NCI-H345 (cell line): Measurements from ENCODE around the gene ASCL3.
"Not testable (repeated sequence)": the region's sequence is repeated elsewhere in the genome, so short reads cannot be mapped to it uniquely, and the experiment has no call there.

Source experiments
- DNase-seq: peaks from one replicate; lab custom pipeline; 2025; lab: John Stamatoyannopoulos, UW

ASCL3 gene, protein sequence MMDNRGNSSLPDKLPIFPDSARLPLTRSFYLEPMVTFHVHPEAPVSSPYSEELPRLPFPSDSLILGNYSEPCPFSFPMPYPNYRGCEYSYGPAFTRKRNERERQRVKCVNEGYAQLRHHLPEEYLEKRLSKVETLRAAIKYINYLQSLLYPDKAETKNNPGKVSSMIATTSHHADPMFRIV

DNA sequence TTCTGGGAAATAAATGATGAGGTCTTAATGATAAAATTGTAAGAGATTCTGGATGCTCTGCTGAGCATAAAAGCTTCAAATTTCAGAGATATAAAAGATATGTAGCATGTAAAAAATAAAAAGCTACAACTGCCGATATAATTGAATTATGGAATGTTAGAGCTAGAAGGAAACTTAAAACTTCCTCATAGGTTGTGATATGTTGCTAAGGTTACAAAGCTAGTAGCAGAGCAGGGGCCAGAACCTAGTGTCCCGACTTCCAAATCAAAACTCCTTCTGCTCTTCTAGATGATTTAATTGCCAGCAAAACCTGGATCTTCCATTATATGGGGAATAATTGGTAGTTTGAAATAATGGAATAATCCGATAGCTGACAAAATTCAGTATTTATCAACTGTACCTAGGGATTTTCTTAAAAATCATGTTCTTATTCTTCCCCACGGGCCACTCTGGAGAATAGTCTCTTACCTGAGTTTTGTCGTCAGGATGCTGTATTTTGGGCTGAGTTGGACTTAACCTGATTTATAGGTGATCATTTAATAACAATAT, at the start of gene ASCL3:
Gene ASCL3 (minus strand): TSS at position 499 of the 549 bp plus-strand sequence. CDS start 4,855 bp downstream, outside the sequence.
- no peak for DNase-seq

DNA sequence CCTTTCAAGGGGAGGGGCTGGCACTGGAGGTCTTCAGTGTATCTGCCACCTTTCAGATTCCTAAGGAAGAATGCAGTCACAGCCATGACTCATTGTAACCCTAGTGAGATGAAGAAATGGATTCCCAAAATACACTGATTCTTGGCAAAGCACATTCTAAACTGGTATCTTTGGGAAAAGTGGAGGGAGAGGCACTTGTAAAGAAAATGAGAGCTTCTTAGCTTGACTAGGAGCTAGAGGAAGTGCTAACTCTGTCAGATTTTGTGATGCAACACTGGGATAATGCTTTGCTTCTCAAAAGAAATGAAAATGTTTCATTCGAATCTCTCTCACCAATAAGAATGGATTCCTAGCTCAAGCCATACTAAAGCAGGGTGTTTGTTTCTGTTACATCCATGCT, 46.6 kb upstream of the ASCL3 start:
- no peak for DNase-seq

DNA sequence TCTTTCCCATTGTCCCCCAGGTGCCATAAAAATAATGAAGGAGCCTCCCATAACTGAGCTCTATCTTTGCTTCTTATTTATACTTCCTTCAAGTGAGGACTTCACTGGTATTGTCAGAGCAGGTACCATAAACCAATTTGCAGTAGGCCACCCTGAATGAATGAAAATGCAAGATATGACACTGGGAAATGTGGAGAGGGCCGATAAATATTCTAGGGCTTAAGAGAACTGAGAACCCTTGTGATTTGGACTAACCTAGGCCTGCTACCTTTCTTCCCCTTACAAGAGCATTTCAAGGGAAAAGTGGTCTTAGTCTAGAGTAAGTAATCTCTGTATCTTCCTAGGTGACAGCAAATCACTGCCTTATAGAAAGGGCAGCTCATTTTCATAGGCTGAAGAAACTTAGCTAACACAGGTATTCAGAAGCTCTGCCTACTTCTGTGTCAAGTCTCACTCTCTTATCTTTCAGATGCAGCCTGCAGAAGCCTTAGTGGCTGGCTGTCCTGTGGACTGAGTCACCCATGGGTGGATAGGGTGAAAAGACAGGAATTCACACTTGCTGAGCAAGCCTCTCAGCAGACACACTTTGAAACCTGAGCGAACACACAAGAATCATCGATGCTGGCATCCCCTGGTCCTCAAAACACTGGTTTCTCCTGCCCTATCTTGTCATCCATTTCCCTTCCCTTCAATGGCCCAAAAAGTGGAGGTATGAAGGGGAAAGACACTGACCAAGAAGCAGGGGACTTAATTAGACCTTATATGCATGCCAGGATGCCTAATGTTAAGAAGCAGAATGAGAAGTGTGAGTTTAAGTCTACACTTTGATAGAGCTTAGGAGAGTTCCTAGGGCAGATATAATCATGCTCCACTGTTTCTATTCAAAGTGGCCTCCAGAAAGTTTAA, 45.8 kb upstream of the ASCL3 start:
- DNase-seq: no peak

DNA sequence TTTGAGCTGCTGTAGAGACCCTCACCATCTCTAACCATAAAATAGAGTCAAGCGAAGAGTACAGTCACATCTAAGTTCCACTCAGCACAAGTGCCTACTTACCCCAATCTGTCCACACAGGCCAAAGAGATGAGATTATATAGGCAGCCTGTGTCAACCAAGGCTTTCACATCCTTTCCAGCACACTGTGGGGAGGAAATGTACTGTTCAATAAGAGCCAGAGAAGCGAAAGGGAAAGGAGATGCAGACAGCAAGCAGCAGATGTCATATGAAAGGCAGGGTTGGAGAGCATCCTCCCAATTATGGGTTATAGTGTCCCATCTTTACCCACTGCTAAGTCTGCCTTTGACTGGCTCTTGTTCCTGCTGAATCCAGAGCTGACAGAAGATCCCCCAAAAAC, 44.6 kb upstream of the ASCL3 start:
- DNase-seq: no peak

DNA sequence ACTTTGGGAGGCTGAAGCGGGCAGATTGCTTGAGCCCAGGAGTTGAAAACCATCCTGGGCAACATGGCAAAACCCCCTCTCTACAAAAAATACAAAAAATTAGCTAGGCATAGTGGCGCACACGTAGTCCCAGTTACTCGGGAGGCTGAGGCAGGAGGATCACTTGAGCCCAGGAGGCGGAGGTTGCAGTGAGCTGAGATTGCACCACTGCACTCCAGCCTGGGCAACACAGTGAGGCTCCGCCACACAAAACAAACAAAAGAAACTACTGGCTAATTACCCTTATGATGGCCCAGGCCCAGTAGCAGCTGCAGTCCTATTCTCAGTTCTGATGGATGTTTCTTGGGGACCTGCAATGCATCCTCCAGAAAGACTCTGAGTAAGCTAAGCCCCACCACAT, 44.0 kb upstream of the ASCL3 start:
- DNase-seq: not testable (repeated sequence)

DNA sequence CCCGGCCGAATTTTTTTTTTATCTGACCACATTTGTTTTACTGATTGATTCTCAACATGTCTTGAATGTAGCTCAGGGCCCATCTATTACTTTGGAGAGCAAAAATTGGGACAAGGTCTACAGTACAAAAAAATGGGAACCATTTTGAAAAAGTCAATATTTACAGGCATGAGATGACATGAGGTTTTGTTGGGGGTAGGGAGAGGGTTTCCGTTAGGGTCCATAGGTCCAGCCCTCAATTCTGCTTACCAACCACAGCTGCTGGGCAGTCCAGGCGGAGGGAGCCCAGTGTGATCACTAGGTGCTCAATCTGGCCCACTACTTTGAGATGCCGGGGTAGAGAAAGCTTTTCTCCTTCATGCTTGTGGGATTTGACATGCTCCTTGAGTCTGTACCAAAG, 42.6 kb upstream of the ASCL3 start:
- DNase-seq: no peak

DNA sequence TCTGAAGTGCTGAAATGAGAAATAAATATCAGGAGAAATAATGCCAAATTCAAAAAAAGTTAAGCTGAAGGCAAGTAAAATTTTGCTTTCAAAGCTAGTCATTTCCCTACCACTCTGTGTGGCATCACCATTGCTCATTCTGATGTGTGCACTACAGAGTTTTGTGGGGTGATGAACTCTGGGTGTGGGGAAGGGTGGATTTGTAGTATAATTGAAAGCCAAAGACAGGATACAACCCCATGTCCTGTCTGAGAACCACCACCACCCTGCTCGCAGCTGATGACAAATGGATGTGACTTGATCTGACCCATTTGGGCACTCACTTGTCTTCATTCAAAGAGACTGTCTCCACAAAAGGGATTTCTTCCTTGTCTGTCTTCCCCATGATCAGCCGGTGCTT, 40.7 kb upstream of the ASCL3 start:
- no peak for DNase-seq

DNA sequence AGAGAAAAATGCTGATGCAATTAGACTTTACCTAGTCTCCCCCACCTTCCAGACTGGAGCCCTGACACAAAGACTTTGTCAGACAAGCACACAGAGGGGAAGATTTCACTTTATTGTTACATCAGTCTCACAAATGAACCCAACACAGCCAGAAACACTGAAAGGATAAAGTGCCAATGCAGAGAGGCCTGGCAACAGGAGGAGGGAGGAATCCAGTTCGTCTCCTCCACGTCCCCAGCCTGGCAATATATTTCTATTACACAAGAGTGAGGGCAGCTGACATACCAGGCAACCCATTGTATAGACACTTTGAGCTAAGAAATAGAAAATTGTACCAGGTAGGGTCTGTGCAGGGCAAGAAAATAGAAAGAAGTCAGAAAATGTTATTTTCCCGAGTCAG, 37.7 kb upstream of the ASCL3 start:
- DNase-seq: no peak

DNA sequence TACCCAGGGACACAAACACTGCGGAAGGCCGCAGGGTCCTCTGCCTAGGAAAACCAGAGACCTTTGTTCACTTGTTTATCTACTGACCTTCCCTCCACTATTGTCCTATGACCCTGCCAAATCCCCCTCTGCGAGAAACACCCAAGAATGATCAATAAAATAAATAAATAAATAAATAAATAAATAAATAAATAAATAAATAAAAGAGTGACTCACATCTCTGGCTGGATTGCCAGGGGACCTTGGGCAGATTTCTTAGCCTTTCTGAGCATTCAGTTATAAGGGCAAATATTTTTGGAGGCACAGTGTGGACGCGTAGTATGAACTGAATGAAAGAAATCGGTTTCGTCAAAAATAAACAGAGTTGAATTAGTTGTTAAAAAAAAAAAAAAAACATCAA, 36.5 kb upstream of the ASCL3 start:
- DNase-seq: not testable (repeated sequence)

DNA sequence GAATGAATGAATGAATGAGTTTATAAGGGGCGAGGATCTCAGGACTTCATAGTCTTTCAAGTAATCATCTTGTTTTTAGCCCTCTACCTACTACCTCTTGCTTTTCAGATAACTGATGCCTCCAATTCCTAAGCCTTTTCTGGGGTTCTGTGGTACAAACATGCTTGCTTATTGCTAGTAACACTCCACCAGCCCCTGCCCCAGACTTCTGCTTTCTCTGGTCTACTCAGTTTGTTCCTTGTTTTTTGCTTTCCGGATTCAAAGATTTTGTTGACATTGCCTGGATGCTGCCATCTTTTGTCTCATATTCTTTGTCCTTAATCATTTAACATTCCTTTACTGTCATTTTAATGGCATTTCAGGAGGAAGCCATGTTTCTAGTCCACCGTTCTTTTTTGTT, 30.3 kb upstream of the ASCL3 start:
- DNase-seq: no peak

DNA sequence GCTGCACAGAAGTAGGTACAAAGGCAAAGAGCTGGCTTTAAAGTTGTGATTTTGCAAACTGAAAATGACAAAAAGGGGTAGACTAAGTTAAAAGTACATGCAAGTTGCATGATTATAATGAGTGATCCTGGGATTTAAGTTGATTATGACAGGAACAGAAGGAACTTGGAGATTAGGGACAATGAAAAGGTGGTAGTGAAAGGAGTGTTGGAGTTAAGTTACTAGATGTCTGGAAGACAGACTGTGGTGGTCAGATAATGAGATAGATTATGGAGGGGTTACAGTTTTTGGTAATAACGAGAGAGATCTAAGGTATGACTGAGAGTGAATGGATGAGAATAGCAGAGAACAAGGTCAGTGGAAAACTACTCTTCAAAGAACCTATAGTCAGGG, 29.1 kb upstream of the ASCL3 start:
- no peak for DNase-seq

DNA sequence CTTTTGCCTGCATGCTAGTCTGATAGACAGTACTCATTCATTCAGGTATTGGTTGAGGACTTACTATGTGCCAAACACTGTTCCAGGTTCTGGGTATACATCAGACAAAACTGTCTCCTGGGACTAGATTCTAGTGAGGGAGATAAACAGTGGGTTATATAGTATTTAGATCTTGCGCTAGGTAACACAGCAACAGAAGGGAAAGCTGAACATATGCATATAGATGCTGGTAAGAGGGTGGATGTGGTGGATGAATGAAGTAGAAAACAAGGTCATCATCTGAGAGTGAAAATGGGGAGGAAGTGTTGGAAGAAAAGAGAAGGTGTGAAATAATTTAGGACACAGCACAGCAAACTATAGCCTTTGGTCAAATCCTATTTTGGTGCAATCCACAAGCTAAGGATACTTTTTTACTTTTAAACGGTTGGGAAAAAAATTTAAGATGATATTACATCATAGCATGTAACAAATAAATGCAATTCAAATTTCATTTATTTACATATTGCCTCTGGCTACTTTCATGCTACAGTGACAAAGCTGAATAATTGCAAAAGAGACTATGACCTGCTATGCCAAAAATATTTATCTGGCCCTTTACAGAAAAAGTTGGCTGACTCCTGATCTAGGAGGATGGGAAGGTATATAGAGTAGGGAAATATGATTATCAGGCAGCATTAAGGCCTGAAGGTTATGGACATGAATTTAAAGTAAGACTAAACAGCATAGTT, 28.5 kb upstream of the ASCL3 start:
- no peak for DNase-seq

DNA sequence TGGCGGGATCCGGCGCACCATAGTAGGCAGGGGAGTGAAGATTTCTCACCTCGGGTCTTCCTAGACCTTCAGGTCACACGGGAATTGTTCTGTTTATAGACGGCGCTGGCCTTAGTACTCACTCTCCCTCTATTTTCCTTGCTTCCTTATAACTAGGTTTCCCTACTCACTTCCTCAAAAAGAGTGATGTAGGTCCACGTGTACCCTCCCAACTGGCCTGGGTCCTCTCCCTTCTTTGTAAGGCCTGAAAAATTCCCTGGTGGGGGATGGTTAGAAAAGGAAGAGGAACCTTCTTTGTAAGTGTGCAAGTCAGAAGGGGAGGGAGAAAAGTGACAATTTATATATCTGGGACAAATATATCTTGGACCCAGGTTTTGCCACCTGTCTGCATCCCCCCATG, 24.4 kb upstream of the ASCL3 start:
- DNase-seq: no peak

DNA sequence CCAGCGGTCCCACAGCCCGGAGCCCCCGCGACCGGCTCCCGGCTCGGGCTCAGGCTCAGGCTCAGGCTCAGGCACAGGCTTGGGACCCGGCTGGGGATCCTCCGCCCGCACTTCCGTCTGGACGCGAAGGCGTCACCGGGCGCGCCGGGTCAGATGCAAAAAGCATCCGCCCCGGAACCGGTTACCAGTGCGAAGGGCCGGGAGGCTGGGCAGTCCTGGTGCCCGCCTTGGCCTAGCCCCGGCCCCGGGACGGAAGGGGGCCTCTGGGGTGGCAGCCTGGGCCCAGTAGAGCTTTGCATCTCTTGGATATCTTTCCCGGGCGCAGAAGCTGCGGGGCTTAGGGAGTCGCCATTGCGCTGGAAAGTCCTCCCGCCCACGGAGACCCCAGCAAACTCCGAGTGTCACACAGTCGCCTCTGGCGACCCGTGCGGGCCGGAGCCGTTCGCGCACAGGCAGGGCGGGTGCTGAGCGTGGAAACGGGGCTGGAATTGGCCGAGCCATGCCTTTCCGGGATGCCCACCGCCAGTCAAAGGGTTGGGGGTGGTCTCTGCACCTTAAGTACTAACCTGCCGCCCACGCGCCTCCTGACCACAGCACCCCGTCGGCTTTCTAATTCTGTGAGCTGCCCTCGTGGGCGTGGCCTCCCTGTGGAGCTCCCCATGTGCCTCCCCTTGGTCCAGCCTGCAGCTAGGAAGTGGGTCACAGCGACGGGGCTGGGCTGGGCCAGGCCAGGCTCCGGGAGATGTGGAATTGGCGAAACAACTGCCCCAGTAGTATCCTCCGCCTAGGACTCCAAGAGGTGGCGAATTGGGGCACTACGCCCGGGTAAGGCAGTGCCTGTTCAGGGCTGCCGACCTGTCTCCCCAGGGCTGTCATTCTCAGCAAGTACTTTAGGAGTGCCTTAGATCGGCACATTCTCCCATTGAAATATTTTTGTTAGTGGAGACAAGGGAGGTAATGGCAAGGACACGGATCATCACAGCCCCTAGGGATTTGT, 21.8 kb upstream of the ASCL3 start, which contains the start of gene TMEM9B:
Gene TMEM9B (minus strand): TSS at position 119 of the 997 bp plus-strand sequence. CDS start 129 bp downstream, outside the sequence.
- DNase-seq: peak; percentile 84

DNA sequence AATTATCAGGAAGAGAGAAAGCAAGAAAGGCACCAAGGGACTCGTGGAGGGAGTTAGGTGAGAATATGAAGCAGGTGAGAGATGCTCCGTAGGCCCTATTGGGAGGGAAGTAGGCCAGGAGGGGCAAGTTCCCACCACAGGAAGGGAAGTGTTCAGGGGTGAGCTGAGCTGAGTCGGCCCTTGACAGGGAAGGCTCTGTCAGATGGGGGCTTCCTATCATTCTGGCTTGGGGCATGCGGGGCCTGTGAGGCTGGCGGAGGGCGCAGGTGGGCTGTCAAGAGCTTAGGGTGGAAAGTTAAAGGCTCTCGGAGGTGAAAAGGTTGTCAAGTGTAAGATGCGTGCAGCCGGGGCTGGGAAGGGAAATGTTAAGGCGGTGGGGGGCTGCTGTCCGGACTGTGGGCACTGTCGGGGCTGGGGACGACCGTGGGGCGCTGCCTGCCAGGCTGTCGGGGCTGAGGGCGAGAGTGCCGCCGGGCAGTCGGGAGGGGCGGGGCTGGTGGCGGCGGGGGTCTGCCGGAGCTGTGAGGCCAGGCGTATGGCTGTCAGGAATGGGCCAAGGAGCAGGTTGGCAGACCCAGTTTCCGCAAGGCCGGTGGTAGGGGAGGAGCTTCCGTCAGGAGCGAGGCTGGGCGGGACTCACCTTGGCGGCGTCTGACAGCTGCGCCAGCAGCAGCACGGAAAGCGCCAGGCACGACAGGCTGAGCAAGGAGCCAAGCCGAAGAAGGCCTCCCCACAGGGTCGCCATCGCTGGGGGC, 20.9 kb upstream of the ASCL3 start:
- peak; percentile 84 for DNase-seq

DNA sequence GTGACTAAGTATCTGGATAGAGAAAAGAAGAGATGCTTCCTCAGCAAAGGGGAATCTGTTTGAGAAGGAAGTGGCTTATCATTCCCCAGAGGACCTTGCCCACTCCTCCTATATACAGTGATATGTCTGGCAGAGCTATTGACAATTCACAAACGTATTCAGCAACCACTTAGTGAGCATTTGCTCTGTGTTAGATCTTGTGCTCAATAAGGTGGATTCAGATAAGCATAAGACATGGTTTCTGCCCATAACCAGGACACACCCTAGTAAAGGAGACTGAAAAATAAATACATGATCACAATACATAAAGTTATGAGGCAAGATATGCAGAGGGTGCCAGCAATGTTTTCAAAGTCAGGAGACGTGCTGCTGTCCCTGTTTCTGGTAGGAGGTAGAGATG, 20.0 kb upstream of the ASCL3 start:
- DNase-seq: no peak

DNA sequence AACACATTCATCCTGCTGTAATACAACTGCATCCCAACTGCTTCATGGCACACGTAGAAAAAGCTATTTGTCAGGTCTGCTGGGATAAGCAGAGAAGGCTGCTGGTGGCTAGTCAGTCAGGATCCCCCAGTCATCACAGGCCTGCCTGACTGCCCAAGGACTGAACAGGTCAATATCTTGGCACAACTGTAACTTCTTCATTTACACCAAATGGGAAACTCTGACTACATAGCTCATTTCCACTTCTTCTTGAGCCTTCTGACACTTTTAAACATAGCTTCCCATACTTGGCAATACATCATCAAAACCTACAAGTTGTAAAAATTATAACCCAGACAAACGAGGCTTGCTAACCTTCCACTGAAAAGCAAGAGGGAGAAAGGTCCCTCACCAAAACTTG, 18.6 kb upstream of the ASCL3 start:
- DNase-seq: no peak

DNA sequence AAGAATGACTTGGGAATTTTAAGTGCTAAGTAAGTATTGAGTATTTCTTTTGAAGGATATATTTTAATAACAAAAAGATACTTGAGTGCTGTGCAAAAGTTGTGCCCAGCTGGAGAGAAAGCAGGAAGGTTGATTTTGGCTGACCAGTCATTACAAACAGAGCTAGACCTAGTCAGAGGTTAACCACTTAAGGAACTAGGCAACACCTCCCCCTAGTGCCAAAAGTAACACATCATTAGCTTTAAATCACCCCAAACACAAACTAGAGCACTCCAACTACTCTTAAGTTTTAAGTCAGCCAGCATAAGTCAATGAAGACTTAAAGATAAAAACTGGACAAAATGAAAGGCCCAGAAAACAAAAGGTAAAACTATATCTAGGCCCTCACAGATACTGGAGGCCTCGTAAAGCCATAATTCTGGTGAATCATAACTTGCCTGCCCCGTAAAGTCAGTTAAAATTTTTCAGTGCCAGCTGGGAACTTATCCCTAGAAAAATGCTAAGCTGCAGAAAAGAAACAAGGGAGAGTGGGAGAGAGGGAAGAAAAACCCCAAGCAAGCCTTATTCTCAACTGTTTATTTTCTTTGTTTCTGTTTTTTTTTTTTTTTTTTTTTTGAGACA, 16.8 kb upstream of the ASCL3 start:
- DNase-seq: peak; percentile 12

DNA sequence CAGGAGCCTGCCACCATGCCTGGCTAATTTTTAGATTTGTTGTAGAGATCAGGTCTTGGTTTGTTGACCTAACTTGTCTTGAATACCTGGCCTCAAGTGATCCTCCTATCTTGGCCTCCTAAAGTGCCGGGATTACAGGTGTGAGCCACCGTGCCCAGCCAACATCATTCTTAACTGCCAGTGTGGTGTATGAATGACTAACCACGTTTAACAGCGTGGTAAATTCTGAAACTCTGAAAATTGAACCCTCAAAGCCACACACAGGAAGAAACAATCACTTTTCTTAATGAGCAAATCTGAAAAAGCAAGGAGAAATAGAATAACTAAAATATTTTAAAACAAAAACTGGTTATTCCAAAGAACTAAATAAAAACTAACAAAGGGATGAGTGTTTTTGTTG, 14.0 kb upstream of the ASCL3 start:
- no peak for DNase-seq

DNA sequence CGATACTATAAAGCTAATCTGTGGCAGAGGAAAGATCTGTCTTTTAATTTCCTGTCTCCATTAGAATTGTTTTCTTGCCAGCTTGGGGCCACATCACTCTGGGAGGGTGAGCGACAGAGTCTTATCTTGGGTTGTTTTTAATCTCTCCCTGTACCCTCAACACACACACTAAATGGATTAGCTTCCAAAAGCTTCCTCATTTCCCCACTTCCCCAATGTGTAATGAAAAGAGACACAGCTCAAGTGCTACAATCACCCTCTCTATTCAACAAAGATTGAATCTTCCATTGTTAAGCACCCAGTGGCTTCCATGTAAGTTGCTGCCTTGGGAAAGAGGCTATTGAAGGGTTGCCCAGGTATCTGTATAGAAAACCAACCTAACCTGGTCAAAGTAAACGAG, 6.1 kb upstream of the ASCL3 start:
- DNase-seq: no peak
